Measurements from ENCODE around the gene CYFIP1.

DNA sequence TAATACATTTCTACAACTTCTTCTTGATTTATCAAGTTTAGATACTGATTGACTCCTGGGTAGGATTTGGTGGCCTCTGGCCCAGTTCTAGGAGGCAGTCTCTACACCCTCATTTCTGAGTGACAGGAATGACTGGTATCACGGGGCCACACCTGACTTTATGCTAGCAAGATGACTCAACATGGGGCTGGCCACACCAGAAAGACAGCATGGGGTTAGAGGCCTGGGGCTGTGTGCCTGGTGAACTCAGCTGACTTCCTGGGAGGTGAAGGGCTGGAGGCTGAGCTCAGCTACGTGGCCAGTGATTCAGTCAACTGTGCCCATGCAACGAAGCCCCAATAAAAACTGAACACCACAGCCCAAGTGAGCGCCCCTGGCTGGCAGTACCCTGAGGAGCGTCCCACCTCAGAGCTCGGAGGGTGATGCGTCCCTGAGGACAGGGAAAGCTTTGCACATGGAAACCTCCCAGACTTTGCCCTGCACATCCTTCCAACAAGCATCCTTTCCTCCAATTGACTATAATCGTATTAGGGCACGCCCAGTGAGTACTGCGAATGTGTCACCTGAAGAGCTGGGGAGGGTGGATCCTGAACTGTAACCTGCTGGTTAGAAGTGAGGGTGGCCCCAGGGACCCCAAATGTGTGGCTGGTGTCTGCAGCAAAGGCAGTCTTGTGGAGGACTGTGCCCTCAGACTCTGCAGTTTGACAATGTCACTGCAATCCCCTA is 84.5 kb downstream of the CYFIP1 start:
- TF ChIP-seq, protein P1, sequence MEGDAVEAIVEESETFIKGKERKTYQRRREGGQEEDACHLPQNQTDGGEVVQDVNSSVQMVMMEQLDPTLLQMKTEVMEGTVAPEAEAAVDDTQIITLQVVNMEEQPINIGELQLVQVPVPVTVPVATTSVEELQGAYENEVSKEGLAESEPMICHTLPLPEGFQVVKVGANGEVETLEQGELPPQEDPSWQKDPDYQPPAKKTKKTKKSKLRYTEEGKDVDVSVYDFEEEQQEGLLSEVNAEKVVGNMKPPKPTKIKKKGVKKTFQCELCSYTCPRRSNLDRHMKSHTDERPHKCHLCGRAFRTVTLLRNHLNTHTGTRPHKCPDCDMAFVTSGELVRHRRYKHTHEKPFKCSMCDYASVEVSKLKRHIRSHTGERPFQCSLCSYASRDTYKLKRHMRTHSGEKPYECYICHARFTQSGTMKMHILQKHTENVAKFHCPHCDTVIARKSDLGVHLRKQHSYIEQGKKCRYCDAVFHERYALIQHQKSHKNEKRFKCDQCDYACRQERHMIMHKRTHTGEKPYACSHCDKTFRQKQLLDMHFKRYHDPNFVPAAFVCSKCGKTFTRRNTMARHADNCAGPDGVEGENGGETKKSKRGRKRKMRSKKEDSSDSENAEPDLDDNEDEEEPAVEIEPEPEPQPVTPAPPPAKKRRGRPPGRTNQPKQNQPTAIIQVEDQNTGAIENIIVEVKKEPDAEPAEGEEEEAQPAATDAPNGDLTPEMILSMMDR (conservative IDR thresholded peaks at IDR 0.05; ENCODE audit: low read depth, low read length), result no peak
- TF ChIP-seq EZH2 (IDR thresholded peaks at IDR 0.05; ENCODE audit: borderline replicate concordance, low read depth, low read length, poor library complexity, severe bottlenecking), result no peak
